ENCODE results near the gene TRAPPC1.

Gene TRAPPC1
- total RNA-seq: 5.6 to 13.7 (median 10.2) reads per million in 3 donors

GRCh38 chr17:7931709-7932482, at the start of gene TRAPPC1, which contains the start of gene CNTROB:
TSS of gene TRAPPC1 (minus strand) at chr17:7931946. CDS start at chr17:7931829, 117 bp downstream.
TSS of gene CNTROB (plus strand) at chr17:7932206. CDS start at chr17:7933080, 874 bp downstream.
- Histone ChIP-seq H3K4me3 (ENCODE audit: insufficient read depth, low read depth, low read length, poor library complexity, severe bottlenecking) (peak within 1 kb of the TSS; percentile 94), H3K4me1 (ENCODE audit: control insufficient read depth, insufficient read depth, low read length, poor library complexity, severe bottlenecking) (peaks cover 29% of the 10 kb centered on the region), H3K27ac (ENCODE audit: insufficient read depth, low read length, poor library complexity, severe bottlenecking) (peak within 1 kb of the TSS; percentile 89), H3K9me3 (ENCODE audit: control insufficient read depth, low read length) (no peaks in the 10 kb centered on the region), H3K27me3 (replicated peaks; ENCODE audit: control insufficient read depth, insufficient read depth, low read length, poor library complexity, severe bottlenecking) (no peaks in the 10 kb centered on the region), H3K36me3 (ENCODE audit: control insufficient read depth, insufficient read depth, low read length) (peaks cover 16% of the 10 kb centered on the region)
- DNase-seq: peak; percentile 99

GRCh38 chr17:7977805-7978204, 46.1 kb upstream of the TRAPPC1 start:
- H3K36me3 ChIP-seq (ENCODE audit: control insufficient read depth, insufficient read depth, low read length): no peaks in the 10 kb centered on the region
- H3K27me3 ChIP-seq (replicated peaks; ENCODE audit: control insufficient read depth, insufficient read depth, low read length, poor library complexity, severe bottlenecking): no peaks in the 10 kb centered on the region
- H3K9me3 ChIP-seq (ENCODE audit: control insufficient read depth, low read length): peaks cover 10% of the 10 kb centered on the region
- no peak overlapping the region for H3K4me3 ChIP-seq (ENCODE audit: insufficient read depth, low read depth, low read length, poor library complexity, severe bottlenecking)
- no peak for DNase-seq
- no peak overlapping the region for H3K27ac ChIP-seq (ENCODE audit: insufficient read depth, low read length, poor library complexity, severe bottlenecking)
- no peaks in the 10 kb centered on the region for H3K4me1 ChIP-seq (ENCODE audit: control insufficient read depth, insufficient read depth, low read length, poor library complexity, severe bottlenecking)

- H3K36me3 ChIP-seq (ENCODE audit: control insufficient read depth, insufficient read depth, low read length): no peaks in the 10 kb centered on the region
- no peaks in the 10 kb centered on the region for H3K4me1 ChIP-seq (ENCODE audit: control insufficient read depth, insufficient read depth, low read length, poor library complexity, severe bottlenecking)
- H3K27ac ChIP-seq (ENCODE audit: insufficient read depth, low read length, poor library complexity, severe bottlenecking): no peak overlapping the region
- no peaks in the 10 kb centered on the region for H3K27me3 ChIP-seq (replicated peaks; ENCODE audit: control insufficient read depth, insufficient read depth, low read length, poor library complexity, severe bottlenecking)
- no peak for DNase-seq
- H3K9me3 ChIP-seq (ENCODE audit: control insufficient read depth, low read length): peaks cover 10% of the 10 kb centered on the region
- H3K4me3 ChIP-seq (ENCODE audit: insufficient read depth, low read depth, low read length, poor library complexity, severe bottlenecking): no peak overlapping the region
These were observed 45.3 kb upstream of the TRAPPC1 start for GRCh38 chr17:7977039-7977438.

- Histone ChIP-seq H3K27me3 (replicated peaks; ENCODE audit: control insufficient read depth, insufficient read depth, low read length, poor library complexity, severe bottlenecking) (no peaks in the 10 kb centered on the region), H3K36me3 (ENCODE audit: control insufficient read depth, insufficient read depth, low read length) (no peaks in the 10 kb centered on the region), H3K4me1 (ENCODE audit: control insufficient read depth, insufficient read depth, low read length, poor library complexity, severe bottlenecking) (no peaks in the 10 kb centered on the region), H3K27ac (ENCODE audit: insufficient read depth, low read length, poor library complexity, severe bottlenecking) (no peak overlapping the region), H3K4me3 (ENCODE audit: insufficient read depth, low read depth, low read length, poor library complexity, severe bottlenecking) (no peak overlapping the region), H3K9me3 (ENCODE audit: control insufficient read depth, low read length) (peaks cover 10% of the 10 kb centered on the region)
- no peak for DNase-seq
These were observed 42.9 kb upstream of the TRAPPC1 start for GRCh38 chr17:7974638-7975131.

- H3K4me3 ChIP-seq (ENCODE audit: insufficient read depth, low read depth, low read length, poor library complexity, severe bottlenecking): no peak overlapping the region
- H3K27me3 ChIP-seq (replicated peaks; ENCODE audit: control insufficient read depth, insufficient read depth, low read length, poor library complexity, severe bottlenecking): no peaks in the 10 kb centered on the region
- no peak for DNase-seq
- no peaks in the 10 kb centered on the region for H3K36me3 ChIP-seq (ENCODE audit: control insufficient read depth, insufficient read depth, low read length)
- H3K4me1 ChIP-seq (ENCODE audit: control insufficient read depth, insufficient read depth, low read length, poor library complexity, severe bottlenecking): no peaks in the 10 kb centered on the region
- H3K9me3 ChIP-seq (ENCODE audit: control insufficient read depth, low read length): peaks cover 10% of the 10 kb centered on the region
- no peak overlapping the region for H3K27ac ChIP-seq (ENCODE audit: insufficient read depth, low read length, poor library complexity, severe bottlenecking)
These were observed 40.5 kb upstream of the TRAPPC1 start for GRCh38 chr17:7972131-7972785.

GRCh38 chr17:7971651-7972050, 39.9 kb upstream of the TRAPPC1 start:
- H3K4me3 ChIP-seq (ENCODE audit: insufficient read depth, low read depth, low read length, poor library complexity, severe bottlenecking): no peak overlapping the region
- no peak for DNase-seq
- H3K36me3 ChIP-seq (ENCODE audit: control insufficient read depth, insufficient read depth, low read length): no peaks in the 10 kb centered on the region
- no peak overlapping the region for H3K27ac ChIP-seq (ENCODE audit: insufficient read depth, low read length, poor library complexity, severe bottlenecking)
- no peaks in the 10 kb centered on the region for H3K27me3 ChIP-seq (replicated peaks; ENCODE audit: control insufficient read depth, insufficient read depth, low read length, poor library complexity, severe bottlenecking)
- H3K4me1 ChIP-seq (ENCODE audit: control insufficient read depth, insufficient read depth, low read length, poor library complexity, severe bottlenecking): no peaks in the 10 kb centered on the region
- H3K9me3 ChIP-seq (ENCODE audit: control insufficient read depth, low read length): peaks cover 10% of the 10 kb centered on the region

GRCh38 chr17:7969433-7969832, 37.7 kb upstream of the TRAPPC1 start:
- Histone ChIP-seq H3K9me3 (ENCODE audit: control insufficient read depth, low read length) (peaks cover under 1% of the 10 kb centered on the region), H3K4me1 (ENCODE audit: control insufficient read depth, insufficient read depth, low read length, poor library complexity, severe bottlenecking) (no peaks in the 10 kb centered on the region), H3K27ac (ENCODE audit: insufficient read depth, low read length, poor library complexity, severe bottlenecking) (no peak overlapping the region), H3K27me3 (replicated peaks; ENCODE audit: control insufficient read depth, insufficient read depth, low read length, poor library complexity, severe bottlenecking) (no peaks in the 10 kb centered on the region), H3K36me3 (ENCODE audit: control insufficient read depth, insufficient read depth, low read length) (no peaks in the 10 kb centered on the region), H3K4me3 (ENCODE audit: insufficient read depth, low read depth, low read length, poor library complexity, severe bottlenecking) (no peak overlapping the region)
- no peak for DNase-seq

GRCh38 chr17:7967751-7968150, 36.0 kb upstream of the TRAPPC1 start:
- H3K27me3 ChIP-seq (replicated peaks; ENCODE audit: control insufficient read depth, insufficient read depth, low read length, poor library complexity, severe bottlenecking): no peaks in the 10 kb centered on the region
- DNase-seq: no peak
- no peaks in the 10 kb centered on the region for H3K36me3 ChIP-seq (ENCODE audit: control insufficient read depth, insufficient read depth, low read length)
- H3K9me3 ChIP-seq (ENCODE audit: control insufficient read depth, low read length): no peaks in the 10 kb centered on the region
- no peaks in the 10 kb centered on the region for H3K4me1 ChIP-seq (ENCODE audit: control insufficient read depth, insufficient read depth, low read length, poor library complexity, severe bottlenecking)
- no peak overlapping the region for H3K27ac ChIP-seq (ENCODE audit: insufficient read depth, low read length, poor library complexity, severe bottlenecking)
- no peak overlapping the region for H3K4me3 ChIP-seq (ENCODE audit: insufficient read depth, low read depth, low read length, poor library complexity, severe bottlenecking)

GRCh38 chr17:7961421-7961820, 29.7 kb upstream of the TRAPPC1 start:
- no peak overlapping the region for H3K4me3 ChIP-seq (ENCODE audit: insufficient read depth, low read depth, low read length, poor library complexity, severe bottlenecking)
- no peak for DNase-seq
- H3K9me3 ChIP-seq (ENCODE audit: control insufficient read depth, low read length): no peaks in the 10 kb centered on the region
- H3K36me3 ChIP-seq (ENCODE audit: control insufficient read depth, insufficient read depth, low read length): no peaks in the 10 kb centered on the region
- H3K27ac ChIP-seq (ENCODE audit: insufficient read depth, low read length, poor library complexity, severe bottlenecking): no peak overlapping the region
- peaks cover 3% of the 10 kb centered on the region for H3K27me3 ChIP-seq (replicated peaks; ENCODE audit: control insufficient read depth, insufficient read depth, low read length, poor library complexity, severe bottlenecking)
- no peaks in the 10 kb centered on the region for H3K4me1 ChIP-seq (ENCODE audit: control insufficient read depth, insufficient read depth, low read length, poor library complexity, severe bottlenecking)
